Measurements from ENCODE around the gene ERC2. TPM values are rescaled to one million over a fixed set of nuclear protein-coding genes. Genes with fewer than 3 reads are reported as not detected.

Gene ERC2
- total RNA-seq, 1 experiment from 2014 or later: not detected

DNA sequence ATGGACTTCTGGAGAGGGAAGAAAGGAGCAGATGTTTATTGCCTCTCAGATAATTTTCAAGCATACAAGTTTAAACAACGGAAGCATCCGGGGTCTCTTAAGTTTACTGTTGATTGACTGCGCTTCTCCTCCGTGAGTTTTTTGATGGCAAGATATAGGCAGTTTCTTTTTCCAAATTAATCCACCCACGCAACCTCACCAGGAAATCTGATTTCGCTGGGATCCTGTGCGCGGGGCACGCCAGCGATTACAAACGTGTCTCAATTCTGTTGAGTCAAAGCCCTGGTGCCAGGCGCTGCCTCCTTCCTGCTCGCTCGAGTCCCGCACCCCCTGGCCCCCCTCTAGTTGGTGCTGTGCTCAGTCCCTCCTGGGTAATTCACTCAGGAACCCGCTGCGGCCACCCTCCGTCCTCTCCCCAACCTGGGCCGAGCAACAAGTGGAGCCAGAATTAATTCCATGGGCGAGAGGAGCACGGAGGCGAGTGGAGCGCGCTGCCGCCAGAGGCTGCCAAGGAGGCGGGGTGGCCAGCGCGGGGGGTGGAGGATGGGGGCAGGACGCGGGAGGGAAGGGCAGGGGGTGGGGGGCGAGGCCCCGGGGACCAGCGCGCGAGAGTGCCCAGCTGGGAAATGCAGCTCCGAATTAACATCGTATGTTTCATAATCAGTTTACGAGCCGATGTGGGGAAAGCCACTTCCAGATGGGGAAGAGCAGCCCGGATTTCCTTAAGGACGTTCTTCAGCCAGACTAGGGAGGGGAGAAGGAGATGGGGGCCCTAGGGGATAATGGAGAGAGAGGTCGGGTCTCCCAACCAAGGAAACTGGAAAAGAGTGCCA lies 987.1 kb downstream of the ERC2 start:
- DNase-seq (ENCODE audit: low spot score): no peak

DNA sequence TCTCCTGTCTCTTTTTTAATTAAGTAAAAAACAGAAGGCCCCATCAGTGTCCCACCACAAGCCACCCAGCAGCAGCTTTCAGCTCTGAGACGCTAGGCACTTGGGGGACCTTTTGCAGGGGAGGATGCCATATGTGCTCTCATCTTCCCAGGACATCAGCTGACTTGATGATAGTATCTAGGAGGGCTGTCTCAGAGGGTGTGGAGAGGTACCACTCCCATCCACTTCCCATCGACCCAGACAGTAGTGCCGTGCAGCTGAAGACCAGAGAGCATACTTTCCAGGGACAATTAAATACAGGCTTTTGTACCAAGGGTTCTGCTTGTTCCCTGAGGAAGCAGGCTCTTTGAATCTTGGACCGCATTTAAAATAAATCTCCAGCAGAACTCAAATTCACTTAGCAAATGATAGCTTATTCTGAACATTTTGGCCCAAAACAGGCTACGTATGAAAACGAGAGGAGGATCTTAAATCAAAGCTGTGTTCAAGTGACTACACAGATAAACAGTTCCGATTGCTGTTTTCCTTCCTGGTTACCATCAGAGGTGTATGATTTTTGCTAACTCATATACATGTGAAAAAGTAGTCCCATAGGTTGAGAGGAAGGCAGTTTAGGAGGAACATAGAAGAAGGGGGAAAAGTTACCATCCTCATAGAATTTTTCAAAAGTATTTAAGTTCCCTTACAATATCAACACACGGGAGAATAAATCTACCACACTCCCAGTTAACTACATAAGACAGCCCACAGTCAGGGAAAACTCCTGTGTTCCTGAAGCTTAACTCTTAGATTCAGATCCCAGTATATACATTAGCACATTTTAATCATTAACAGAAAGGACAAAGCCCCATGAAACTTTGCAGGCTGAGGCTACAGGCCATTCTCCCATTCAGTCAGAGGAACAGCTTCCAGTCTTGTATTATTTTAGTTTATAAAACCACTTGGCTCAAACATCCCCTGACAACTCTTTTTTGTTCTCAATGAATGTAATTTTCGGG lies 990.7 kb downstream of the ERC2 start:
- no peak for DNase-seq (ENCODE audit: low spot score)

DNA sequence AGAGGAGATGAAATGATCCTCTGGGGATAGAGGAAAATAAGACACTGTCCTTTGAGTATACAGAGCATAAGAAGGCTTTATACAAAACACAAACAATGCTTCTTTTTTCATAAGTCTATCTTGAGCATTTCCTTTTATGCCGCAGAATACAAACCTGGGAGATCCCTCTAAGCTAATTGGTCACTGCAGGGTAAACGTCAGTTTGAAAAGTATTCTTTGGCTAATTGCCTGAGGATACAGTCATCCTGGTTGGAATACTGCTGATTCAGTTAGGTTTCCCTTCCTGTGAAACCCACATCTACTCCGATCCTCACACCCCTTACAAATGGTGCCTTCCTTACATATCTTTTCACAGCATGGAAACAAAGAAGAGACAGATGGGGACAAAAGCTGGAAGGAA lies 991.8 kb downstream of the ERC2 start:
- DNase-seq (ENCODE audit: low spot score): no peak

DNA sequence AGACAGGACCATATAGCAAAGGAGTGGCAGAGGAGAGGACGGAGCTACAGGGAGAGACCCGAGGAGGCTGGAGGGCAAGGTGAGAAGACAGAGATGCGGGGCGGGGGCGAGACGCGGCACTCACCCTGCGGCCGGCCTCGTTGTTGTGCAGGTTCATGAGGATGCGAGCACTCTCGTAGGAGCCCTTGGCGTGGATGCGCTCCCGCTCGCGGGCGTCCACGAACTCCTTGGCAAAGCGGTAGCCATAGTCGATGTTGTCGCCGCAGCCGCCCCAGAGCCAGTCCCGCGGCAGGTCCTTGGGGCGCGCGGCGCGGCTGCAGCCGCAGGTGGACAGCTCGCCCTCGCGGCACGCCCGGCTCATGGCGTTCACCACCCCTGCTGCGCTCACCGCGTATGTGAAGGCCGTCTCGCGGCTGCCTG lies 994.0 kb downstream of the ERC2 start:
- no peak for DNase-seq (ENCODE audit: low spot score)

DNA sequence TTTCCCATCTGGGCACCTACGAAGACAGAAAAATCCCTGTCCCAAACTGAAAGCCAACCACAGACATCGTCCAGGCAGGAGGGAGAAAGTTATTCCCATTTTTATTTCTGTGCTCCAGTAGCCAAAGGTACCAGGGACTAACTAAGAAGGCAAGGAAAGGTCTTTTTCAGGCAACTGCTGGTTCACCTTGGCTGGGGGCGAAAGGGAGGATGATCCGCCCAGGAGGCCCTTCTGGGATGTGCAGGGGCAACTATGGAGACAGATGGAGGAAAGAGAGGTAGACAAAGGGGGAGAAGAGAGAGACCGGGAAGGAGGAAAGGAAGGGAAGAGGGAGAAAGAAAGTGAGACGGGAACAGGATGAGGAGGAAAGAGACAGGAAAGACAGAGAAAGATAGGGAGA lies 994.5 kb downstream of the ERC2 start:
- no peak for DNase-seq (ENCODE audit: low spot score)

DNA sequence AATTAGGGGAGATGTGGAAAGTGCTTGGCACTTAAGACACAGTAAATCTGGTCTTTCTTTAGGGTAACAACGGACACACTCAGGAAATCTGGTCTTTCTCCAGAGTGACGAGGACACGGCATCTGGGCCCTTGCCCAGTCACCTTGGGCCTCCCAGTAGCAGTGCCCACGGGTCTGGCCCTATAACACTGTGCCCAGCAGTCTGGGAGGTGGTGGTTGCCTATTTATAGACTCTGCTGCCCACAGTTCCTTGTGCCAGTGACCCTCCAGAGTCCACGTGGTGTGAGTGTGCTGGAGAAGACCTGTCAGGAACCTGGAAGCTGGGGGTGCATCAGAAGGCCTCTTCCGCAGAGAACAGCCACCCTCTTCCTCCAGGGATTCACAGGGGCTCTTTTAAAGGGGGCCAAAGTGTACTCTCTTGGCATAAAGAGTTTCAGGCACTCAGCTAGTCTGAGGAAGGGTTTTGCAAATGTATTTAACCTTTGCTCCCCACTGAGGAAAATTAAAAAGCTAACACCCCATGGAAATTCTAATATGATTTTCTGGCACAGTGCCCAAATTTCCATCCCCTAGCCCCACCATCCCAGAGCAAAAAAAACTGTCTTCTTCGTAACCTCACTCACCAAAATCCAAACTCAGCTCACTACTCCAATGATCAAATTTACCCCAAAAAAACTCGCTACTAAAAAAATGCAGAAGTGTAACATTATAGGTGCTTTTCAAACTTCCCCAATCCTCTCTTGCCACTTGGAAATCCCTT lies 996.6 kb downstream of the ERC2 start:
- DNase-seq (ENCODE audit: low spot score): no peak

DNA sequence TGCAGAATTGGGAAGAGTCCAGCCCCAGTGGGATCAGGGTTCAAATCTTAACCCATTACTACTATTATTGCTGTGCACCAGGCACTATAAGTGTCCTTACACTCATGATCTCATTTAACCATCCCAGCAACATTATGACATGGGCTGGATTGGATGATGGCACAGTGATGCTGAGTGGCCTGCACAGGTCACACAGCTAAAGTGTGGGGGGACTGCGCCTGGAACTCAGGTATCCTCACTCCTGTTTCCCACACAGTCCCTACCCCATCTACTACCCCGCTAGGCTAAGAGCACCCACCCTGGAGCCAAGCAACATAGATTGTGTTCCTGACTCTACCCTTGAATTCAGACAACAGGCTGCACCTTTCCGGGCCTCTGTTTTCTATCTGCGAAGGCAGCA lies 997.2 kb downstream of the ERC2 start:
- no peak for DNase-seq (ENCODE audit: low spot score)

DNA sequence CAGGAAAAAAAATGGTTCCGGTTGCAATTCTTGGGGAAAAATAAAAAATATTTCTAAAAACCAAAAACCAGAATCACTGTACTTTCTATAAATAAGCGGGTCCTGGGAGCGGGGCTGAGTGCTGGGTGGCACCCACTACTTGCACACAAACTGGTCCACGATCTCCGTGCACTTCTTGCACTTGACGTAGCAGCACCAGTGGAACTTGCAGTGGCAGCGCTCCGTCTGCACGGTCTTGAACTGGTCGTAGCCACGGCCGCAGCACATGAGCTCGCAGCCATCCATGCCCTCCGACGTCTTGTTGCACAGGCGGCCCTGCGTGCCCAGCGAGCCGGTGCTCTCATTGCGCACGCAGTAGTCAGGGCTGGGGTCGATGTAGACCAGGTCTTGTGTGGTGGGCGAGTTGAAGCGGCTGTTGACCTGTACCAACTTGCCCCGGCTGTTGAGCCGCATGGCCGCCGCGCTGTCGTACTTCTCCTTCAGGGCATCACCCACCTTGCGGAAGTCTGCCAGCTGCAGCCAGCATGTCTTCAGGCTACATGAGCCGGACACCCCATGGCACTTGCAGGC lies 998.2 kb downstream of the ERC2 start:
- DNase-seq (ENCODE audit: low spot score): no peak

DNA sequence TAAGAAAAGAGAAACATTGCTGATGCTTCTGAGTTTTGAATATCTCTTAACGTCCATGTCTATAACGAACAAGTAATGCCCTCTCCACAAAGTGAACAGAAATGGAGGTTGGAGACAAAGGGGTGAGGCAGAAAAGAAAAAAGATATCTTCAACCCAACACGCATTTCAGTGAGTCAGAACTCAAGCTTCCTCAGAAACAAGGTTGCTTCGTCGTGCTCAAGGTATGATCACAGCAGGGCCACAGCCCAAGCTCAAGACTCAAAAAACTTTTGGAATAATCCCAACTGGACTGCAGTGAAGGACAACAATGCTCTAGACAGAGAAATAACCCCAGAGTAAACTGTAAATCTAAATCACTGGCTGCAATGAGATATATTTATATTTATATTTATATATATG lies 1000.0 kb downstream of the ERC2 start:
- no peak for DNase-seq (ENCODE audit: low spot score)

DNA sequence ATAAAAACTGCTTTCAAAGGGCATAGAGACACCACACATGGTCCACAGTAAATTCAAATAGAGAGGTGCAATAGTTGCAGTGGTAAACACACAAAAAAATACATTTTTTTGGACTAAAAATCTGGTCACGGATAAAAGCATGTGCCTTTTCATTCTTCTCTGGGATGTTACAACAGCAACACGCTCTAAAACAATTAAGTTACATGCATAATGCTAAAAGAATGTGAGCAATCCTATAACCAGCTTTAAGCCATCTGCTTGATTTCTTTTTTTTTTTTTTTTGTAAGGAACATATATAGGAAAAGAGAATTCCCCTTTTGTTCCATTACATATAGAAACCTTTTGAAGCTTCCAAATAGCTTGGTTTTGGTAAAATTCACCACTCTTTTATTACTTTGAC lies 1001.2 kb downstream of the ERC2 start:
- DNase-seq (ENCODE audit: low spot score): no peak

DNA sequence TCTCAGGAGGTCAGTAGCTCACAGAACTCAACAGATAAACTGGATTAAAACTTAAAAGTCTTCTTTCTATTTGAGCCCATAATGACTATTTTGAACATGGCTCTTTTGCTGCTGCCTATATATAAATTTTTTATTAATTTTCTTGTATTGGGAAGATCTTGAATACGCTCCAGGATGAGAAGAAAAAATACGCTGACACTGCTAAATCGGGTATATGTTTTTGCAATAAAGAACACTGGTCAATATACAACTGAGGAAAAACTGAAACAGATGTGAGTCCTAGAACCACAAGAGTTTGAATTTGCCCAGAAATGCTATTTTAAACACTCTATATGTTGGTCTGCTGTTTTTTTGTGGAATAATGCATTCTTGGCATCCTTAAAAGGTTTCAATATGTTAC lies 1001.7 kb downstream of the ERC2 start:
- DNase-seq (ENCODE audit: low spot score): no peak

DNA sequence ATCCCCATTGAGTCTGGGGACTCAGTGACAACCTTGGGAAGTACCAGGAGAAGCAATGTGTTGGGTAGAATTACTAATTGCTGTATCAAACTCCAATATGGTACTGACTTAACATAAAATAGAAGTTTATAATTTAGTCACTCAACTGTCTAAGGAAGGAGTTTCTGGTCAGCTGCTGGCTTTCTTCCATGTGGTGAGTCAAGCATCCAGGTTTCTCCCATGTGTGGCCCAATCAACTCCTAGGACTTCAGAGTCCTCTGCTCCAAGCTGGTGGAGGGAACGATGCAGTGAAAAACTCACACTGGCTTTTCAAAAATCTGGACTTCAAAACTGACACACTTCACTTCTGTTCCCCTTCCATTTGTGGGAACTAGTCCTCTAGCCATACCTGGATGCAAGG lies 1006.4 kb downstream of the ERC2 start:
- DNase-seq (ENCODE audit: low spot score): no peak

DNA sequence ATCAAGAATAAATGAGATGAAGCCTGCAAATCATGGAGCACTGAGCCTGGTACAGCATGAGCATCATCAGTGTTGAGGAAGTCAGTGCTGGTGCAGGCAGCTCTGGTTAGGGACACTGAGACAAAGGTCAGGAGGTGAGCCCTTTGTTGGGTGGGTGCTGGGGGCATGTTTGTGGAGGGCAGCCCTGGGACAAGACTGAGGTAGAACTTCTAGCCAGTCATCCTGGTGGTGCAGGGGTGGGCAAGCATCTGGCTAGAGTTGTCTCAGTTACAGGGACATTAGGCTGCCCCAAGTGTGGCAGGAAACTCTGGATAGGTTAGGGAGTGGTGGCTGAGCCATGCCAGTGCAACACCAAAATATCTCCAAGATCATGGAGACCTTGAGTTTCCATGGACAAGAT lies 1008.4 kb downstream of the ERC2 start:
- DNase-seq (ENCODE audit: low spot score): no peak

Small RNA genes lying within 50 kb of the gene (small RNA-seq; reads per million reads assigned to genes)
- gene MIR3938: not detected
- not detected for gene RNA5SP133

Other genes with a start within 250 kb of the ERC2 start
- gene CCDC66, start 88.7 kb upstream of the ERC2 start, total RNA-seq (2014; rRNA removed; shearing (Covaris generic)): 4.5 and 6.2 TPM in 2 replicates
- gene TASOR, start 214.8 kb upstream of the ERC2 start, total RNA-seq (2014; rRNA removed; shearing (Covaris generic)): 21.3 and 21.5 TPM in 2 replicates